ENCODE results near the gene CBFA2T2.
A peak's percentile ranks its signal among the peaks of the same experiment; 100 is the strongest.
"Not testable (repeated sequence)": the region's sequence is repeated elsewhere in the genome, so short reads cannot be mapped to it uniquely, and the experiment has no call there.

CBFA2T2 gene

GRCh38 chr20:33551778-33552177 is 61.9 kb downstream of the CBFA2T2 start:
- DNase-seq (ENCODE audit: low spot score in 2 of 2) (no peak), ATAC-seq (replicated peaks; ENCODE audit: extremely low read depth, poor library complexity, severe bottlenecking) (no peak)
- no peak overlapping the region for H3K4me3 Mint-ChIP-seq
- H3K36me3 Mint-ChIP-seq (ENCODE audit: insufficient read depth) = peaks cover 10% of the 10 kb centered on the region
- no peaks in the 10 kb centered on the region for H3K9me3 Mint-ChIP-seq
- H3K27ac Mint-ChIP-seq (ENCODE audit: low read depth) = peak overlapping the region; percentile 38
- H3K27me3 Mint-ChIP-seq = no peaks in the 10 kb centered on the region
- peaks cover 27% of the 10 kb centered on the region for H3K4me1 Mint-ChIP-seq

GRCh38 chr20:33552519-33552918 is 62.6 kb downstream of the CBFA2T2 start:
- Mint-ChIP-seq H3K27ac (ENCODE audit: low read depth) (no peak overlapping the region), H3K36me3 (ENCODE audit: insufficient read depth) (peaks cover 10% of the 10 kb centered on the region), H3K4me3 (no peak overlapping the region), H3K9me3 (no peaks in the 10 kb centered on the region), H3K27me3 (no peaks in the 10 kb centered on the region), H3K4me1 (peaks cover 27% of the 10 kb centered on the region)
- DNase-seq (ENCODE audit: low spot score in 2 of 2) (no peak), ATAC-seq (replicated peaks; ENCODE audit: extremely low read depth, poor library complexity, severe bottlenecking) (no peak)

- ATAC-seq (replicated peaks; ENCODE audit: extremely low read depth, poor library complexity, severe bottlenecking) = no peak
- Mint-ChIP-seq H3K4me1 (peaks cover 31% of the 10 kb centered on the region), H3K27ac (ENCODE audit: low read depth) (peak overlapping the region; percentile 98), H3K9me3 (no peaks in the 10 kb centered on the region), H3K4me3 (no peak overlapping the region), H3K27me3 (no peaks in the 10 kb centered on the region), H3K36me3 (ENCODE audit: insufficient read depth) (peaks cover 10% of the 10 kb centered on the region)
- no peak for DNase-seq (ENCODE audit: low spot score in 2 of 2)
Observed at GRCh38 chr20:33553516-33553915, 63.6 kb downstream of the CBFA2T2 start.

- peak; percentile 99 for ATAC-seq (replicated peaks; ENCODE audit: extremely low read depth, poor library complexity, severe bottlenecking)
- Mint-ChIP-seq H3K27ac (ENCODE audit: low read depth) (peak overlapping the region; percentile 98), H3K4me3 (peak overlapping the region; percentile 22), H3K4me1 (peaks cover 32% of the 10 kb centered on the region), H3K36me3 (ENCODE audit: insufficient read depth) (peaks cover 8% of the 10 kb centered on the region), H3K27me3 (no peaks in the 10 kb centered on the region), H3K9me3 (no peaks in the 10 kb centered on the region)
- peak in 1 of 2 donors; percentile 45 for DNase-seq (ENCODE audit: low spot score in 2 of 2)
Observed at GRCh38 chr20:33554914-33555420, 65.1 kb downstream of the CBFA2T2 start.

DNA sequence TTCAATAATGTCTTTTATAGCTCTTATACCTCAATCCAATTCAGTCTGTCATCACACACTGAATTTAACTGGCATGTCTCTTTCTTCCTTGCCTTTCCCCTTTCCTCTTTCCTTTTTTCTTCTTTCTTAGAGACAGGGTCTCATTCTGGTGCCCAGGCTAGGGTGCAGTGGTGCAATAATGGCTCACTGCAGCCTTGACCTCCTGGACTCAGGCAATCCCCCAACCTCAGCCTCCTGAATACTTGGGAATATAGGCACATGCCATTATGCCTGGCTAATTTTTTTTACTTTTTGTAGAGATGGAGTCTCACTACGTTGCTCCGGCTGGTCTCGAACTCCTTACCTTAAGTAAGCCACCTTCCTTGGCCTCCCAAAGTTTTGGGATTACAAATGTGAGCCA is 65.9 kb downstream of the CBFA2T2 start:
- Mint-ChIP-seq H3K27ac (ENCODE audit: low read depth) (peak overlapping the region; percentile 98), H3K27me3 (no peaks in the 10 kb centered on the region), H3K4me3 (peak overlapping the region; percentile 22), H3K36me3 (ENCODE audit: insufficient read depth) (peaks cover 8% of the 10 kb centered on the region), H3K9me3 (no peaks in the 10 kb centered on the region), H3K4me1 (peaks cover 32% of the 10 kb centered on the region)
- DNase-seq (ENCODE audit: low spot score in 2 of 2) (no peak), ATAC-seq (replicated peaks; ENCODE audit: extremely low read depth, poor library complexity, severe bottlenecking) (no peak)

- no peaks in the 10 kb centered on the region for H3K27me3 Mint-ChIP-seq
- DNase-seq (ENCODE audit: low spot score in 2 of 2) (no peak), ATAC-seq (replicated peaks; ENCODE audit: extremely low read depth, poor library complexity, severe bottlenecking) (no peak)
- H3K4me3 Mint-ChIP-seq = no peak overlapping the region
- peaks cover 32% of the 10 kb centered on the region for H3K4me1 Mint-ChIP-seq
- no peaks in the 10 kb centered on the region for H3K9me3 Mint-ChIP-seq
- H3K27ac Mint-ChIP-seq (ENCODE audit: low read depth) = peak overlapping the region; percentile 98
- H3K36me3 Mint-ChIP-seq (ENCODE audit: insufficient read depth) = peaks cover 8% of the 10 kb centered on the region
Observed at GRCh38 chr20:33556246-33556645, 66.3 kb downstream of the CBFA2T2 start.

- no peak for DNase-seq (ENCODE audit: low spot score in 2 of 2)
- Mint-ChIP-seq H3K4me3 (no peak overlapping the region), H3K27ac (ENCODE audit: low read depth) (peak overlapping the region; percentile 72), H3K4me1 (peaks cover 26% of the 10 kb centered on the region), H3K9me3 (no peaks in the 10 kb centered on the region), H3K36me3 (ENCODE audit: insufficient read depth) (peaks cover 2% of the 10 kb centered on the region), H3K27me3 (no peaks in the 10 kb centered on the region)
- ATAC-seq (replicated peaks; ENCODE audit: extremely low read depth, poor library complexity, severe bottlenecking) = no peak
Observed at GRCh38 chr20:33558348-33559144, 68.7 kb downstream of the CBFA2T2 start.

- Mint-ChIP-seq H3K9me3 (no peaks in the 10 kb centered on the region), H3K27ac (ENCODE audit: low read depth) (no peak overlapping the region), H3K36me3 (ENCODE audit: insufficient read depth) (peaks cover 2% of the 10 kb centered on the region), H3K4me3 (no peak overlapping the region), H3K27me3 (no peaks in the 10 kb centered on the region), H3K4me1 (peaks cover 26% of the 10 kb centered on the region)
- DNase-seq (ENCODE audit: low spot score in 2 of 2) (no peak), ATAC-seq (replicated peaks; ENCODE audit: extremely low read depth, poor library complexity, severe bottlenecking) (no peak)
Observed at GRCh38 chr20:33559212-33559611, 69.3 kb downstream of the CBFA2T2 start.

DNA sequence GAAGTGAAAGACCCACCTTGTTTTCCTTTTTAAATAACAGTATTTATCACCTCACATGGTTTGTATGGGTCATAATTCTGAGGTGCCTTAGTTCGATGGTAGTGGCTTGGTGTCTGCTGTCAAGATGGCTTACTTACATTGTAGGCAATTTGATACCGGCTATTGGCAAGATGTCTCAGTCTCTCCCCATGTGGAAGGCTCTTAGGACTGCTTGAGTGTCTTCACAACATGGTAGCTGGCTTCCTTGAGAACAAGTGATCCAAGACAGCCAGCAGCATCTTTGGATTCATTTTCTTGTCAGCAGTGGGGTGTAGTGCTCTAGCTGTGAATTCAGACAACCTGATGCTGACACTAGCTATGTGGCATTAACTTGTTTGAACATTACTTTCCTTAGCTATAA is 70.1 kb downstream of the CBFA2T2 start:
- DNase-seq (ENCODE audit: low spot score in 2 of 2) = no peak
- H3K9me3 Mint-ChIP-seq = no peaks in the 10 kb centered on the region
- no peak overlapping the region for H3K27ac Mint-ChIP-seq (ENCODE audit: low read depth)
- peaks cover 26% of the 10 kb centered on the region for H3K4me1 Mint-ChIP-seq
- no peaks in the 10 kb centered on the region for H3K27me3 Mint-ChIP-seq
- H3K36me3 Mint-ChIP-seq (ENCODE audit: insufficient read depth) = peaks cover 2% of the 10 kb centered on the region
- no peak for ATAC-seq (replicated peaks; ENCODE audit: extremely low read depth, poor library complexity, severe bottlenecking)
- H3K4me3 Mint-ChIP-seq = no peak overlapping the region

- not testable (repeated sequence) for DNase-seq (ENCODE audit: low spot score in 2 of 2); H3K4me3 Mint-ChIP-seq; H3K9me3 Mint-ChIP-seq; ATAC-seq (replicated peaks; ENCODE audit: extremely low read depth, poor library complexity, severe bottlenecking); H3K27me3 Mint-ChIP-seq; H3K27ac Mint-ChIP-seq (ENCODE audit: low read depth); H3K36me3 Mint-ChIP-seq (ENCODE audit: insufficient read depth)
- peaks cover 26% of the 10 kb centered on the region for H3K4me1 Mint-ChIP-seq
Observed at GRCh38 chr20:33561053-33561452, 71.2 kb downstream of the CBFA2T2 start.

DNA sequence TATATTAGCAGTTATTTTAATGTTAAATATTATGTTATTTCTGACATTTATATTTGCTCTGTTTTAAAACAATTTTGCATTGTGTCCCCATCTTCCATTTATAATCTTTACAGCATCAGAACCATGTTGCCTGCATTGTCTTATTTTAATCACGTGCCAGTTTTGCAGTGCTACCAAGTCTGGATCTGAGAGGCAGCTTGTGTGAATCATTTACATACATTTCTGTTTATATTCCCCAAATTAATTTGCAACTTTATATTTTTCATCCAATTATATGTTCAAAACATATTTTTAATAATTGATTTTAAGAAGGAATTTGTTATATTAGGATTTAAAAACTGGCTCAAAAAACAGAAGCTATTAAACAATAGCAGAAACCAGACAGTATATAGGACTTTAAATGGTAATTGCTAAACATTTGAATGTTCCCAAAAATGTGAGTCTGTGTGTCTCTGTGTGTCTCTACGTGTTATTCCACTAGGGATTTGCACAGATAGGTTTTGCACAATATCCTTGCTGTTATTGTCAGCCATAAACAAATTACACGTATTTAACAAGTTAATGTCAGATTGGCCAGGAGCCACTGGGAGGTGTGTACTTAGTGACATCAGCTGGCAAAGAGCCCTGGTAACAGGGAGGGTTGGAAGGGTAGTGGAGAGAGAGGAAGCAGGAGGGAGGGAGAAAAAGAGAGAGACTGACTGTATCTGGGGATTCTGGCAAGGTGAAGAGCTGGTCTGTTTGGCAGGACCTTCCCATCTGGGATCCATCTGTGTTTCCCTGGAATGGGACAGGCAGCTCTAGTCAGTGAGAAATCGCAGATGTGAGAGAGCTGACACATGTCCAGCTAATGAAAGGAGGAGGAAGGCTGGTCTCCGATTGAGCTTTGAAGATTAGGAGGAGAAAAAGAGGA is 72.1 kb downstream of the CBFA2T2 start:
- DNase-seq (ENCODE audit: low spot score in 2 of 2) = no peak

GRCh38 chr20:33563788-33564187 is 73.9 kb downstream of the CBFA2T2 start:
- DNase-seq (ENCODE audit: low spot score in 2 of 2) (no peak), ATAC-seq (replicated peaks; ENCODE audit: extremely low read depth, poor library complexity, severe bottlenecking) (no peak)
- Mint-ChIP-seq H3K4me3 (no peak overlapping the region), H3K27ac (ENCODE audit: low read depth) (no peak overlapping the region), H3K9me3 (no peaks in the 10 kb centered on the region), H3K4me1 (peaks cover 30% of the 10 kb centered on the region), H3K36me3 (ENCODE audit: insufficient read depth) (no peaks in the 10 kb centered on the region), H3K27me3 (no peaks in the 10 kb centered on the region)

More for the DNA sequence above, 72.1 kb downstream of the CBFA2T2 start:
- no peaks in the 10 kb centered on the region for H3K9me3 Mint-ChIP-seq
- H3K27me3 Mint-ChIP-seq = no peaks in the 10 kb centered on the region
- H3K36me3 Mint-ChIP-seq (ENCODE audit: insufficient read depth) = no peaks in the 10 kb centered on the region
- no peak overlapping the region for H3K4me3 Mint-ChIP-seq
- peaks cover 24% of the 10 kb centered on the region for H3K4me1 Mint-ChIP-seq
- ATAC-seq (replicated peaks; ENCODE audit: extremely low read depth, poor library complexity, severe bottlenecking) = no peak
- H3K27ac Mint-ChIP-seq (ENCODE audit: low read depth) = no peak overlapping the region

All from central memory CD8-positive, alpha-beta T cell (primary cell).